Muscle of arm (tissue), 12 donors: Measurements from ENCODE around the gene KSR1. TPM values are rescaled to one million over a fixed set of nuclear protein-coding genes. Genes with fewer than 3 reads are reported as not detected.

Source experiments
- DNase-seq: peaks from one replicate; pipeline ENCODE4 v3.0.0-alpha.2; 2013
- polyA plus RNA-seq, 12 donors: library from polyadenylated mRNA; unstranded; fragments of 120-200 nt; gene quantifications; one replicate each; pipeline ENCODE4 v1.2.1, GENCODE V29; 2013; ENCODE audit not compliant: insufficient read length in 12 of 12

KSR1 gene
- polyA plus RNA-seq, 12 donors, result 61.7 to 121 (median 95.5) TPM; not detected in 1

GRCh38 chr17:27532269-27533263 is 76.3 kb downstream of the KSR1 start:
- DNase-seq, result no peak

DNA sequence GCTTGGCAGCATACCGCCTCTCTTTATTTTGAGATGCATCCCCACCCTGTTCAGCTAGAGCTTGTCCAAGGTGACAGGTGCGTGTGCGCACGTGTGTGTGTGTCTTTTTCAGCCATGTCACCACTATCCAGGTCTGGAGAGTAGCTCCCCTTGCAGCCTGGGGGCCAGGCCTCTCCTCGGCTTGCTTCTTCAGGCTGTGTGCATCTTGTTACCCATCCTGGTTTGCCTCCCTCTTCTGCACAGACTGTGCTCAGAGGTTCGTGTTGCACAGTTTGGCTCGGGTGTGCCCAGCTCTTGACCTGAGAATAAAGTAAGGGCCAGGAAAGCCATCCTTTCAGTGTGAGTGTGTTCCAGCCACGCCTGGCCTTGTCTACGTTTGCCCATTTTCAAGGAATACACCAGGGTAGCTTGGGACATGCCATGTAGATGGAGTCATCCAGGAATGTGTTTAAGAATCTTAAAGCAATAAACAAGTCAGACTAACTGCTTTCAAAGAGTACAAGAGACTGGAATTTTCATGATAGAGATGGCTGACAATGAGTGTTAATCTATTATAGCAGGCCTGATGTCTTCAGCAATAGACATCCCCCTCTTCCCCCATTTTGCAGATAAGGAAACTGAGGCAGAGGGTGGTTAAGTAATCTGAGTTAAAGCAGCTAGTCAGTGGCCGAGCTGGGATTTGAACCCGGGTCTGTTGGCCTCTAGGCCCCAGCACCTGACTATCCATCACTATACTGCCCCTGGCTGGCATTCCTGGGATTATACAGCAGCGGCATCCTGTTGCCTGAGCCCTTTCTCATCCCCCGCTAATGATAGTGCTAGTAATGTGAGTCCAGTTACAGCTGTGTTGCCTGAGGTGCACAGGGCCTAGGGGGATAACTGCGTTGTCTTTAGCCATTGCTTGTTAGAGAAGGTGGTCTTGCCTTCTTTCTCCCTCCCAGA is 77.9 kb downstream of the KSR1 start:
- no peak for DNase-seq

GRCh38 chr17:27535178-27535928 is 79.1 kb downstream of the KSR1 start:
- no peak for DNase-seq

GRCh38 chr17:27535975-27536374 is 79.7 kb downstream of the KSR1 start:
- DNase-seq, result no peak

DNA sequence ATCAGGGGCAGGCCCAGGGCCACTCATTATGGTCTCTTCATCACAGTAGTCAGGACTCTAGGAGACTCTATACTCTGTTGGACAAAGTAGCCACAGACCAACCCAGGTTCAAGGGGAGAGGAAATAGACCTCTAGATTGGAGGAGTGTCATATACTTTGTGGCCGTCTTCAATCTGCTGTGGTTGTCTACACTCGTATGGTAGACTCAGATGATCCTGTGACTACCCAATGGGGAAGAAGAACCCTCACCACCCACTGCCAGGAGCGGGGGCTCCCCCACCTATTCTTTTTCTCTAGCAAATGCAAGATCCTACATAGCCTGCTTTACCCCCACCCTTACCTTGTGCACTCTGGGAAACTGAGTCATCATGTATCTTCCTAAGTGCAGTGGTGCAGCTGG is 80.5 kb downstream of the KSR1 start:
- no peak for DNase-seq

- DNase-seq, result no peak
Observed at GRCh38 chr17:27538156-27538955, 82.1 kb downstream of the KSR1 start.

GRCh38 chr17:27539152-27539551 is 82.9 kb downstream of the KSR1 start:
- no peak for DNase-seq

- DNase-seq, result no peak
Observed at GRCh38 chr17:27539794-27540317, 83.6 kb downstream of the KSR1 start.

GRCh38 chr17:27540318-27541101 is 84.3 kb downstream of the KSR1 start:
- DNase-seq, result no peak

DNA sequence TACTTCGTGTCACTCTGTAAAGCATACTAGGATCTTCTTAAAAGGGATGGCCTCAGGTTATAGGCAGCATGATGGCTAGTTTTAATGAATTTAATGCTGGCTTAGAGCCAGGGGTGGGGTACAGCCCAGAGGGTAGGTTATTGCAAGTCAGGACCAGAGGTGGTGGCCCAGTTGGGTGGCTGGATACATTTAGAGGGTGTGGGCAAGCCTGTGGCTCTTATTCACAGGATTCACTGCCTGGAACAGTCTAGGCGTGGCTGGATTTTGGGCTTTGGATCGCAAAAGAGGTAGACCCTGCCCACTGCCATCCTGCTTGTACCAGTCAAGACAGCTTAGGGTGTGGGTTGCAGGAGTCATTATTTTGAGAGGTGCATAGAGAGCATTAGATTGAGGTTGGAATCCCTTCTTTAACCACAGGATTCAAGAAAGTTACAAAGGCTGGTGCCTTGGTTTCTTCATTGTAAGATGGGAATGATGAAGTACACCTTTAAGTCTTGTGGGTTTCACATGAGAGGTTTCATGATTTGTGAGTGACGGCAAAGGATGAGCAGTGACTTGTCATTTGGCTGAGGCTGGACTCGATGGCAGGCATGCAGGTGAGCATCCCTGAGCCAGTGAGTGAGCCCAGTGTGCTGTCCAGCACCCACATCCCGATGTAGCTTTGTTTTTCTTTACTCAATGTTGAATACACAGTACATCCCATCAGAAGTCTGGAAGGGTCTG is 85.2 kb downstream of the KSR1 start:
- DNase-seq, result no peak

DNA sequence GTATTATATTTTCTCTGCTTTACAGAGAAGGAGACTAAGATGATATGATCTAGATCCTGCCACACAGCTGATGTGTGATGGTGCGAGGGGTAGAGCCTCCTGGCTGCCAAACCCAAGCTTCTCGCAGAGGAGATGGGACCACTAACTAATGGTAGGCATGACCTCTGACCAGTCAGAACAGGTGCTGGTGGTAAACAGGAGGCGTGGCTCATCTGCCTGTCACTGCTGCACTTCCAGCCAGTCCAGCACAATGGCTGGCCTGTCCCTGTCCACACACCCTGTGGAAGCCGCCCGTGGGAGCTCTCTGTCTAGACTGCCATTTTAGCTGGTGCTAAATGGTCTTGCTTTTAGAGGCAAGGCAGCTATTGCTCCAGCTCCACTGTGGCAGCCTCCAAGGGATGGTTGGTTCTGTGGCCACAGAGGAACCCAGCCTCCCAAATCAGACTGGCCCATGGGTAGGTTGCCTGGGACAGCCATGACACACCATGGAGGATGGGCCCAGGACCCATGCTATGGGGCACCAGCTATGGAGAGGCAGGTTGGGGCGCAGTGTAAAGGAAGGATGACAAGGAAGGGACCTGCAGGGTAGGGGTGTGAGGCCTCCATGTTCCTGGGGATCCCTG is 86.7 kb downstream of the KSR1 start:
- DNase-seq, result no peak

- DNase-seq, result no peak
Observed at GRCh38 chr17:27543464-27543856, 87.2 kb downstream of the KSR1 start.

DNA sequence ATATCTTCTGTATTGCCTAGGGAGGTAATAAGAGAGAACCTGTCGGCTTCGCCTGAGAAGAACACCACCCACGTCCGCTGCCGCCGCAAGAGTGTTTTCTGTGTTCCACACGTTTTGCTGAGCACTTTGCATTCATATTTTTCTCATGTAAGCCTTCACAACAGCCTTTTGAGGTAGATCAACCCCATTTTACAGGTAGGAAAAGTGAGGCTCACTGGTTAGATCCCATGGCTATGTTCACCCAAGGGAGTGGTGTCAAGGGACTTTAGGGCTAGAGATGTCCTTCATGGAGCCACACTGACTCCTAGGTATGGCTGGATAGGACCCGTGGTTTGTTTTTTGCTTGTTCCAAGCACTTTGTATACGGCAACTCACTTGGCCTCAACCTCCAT is 87.7 kb downstream of the KSR1 start:
- DNase-seq, result no peak

- no peak for DNase-seq
Observed at GRCh38 chr17:27544350-27545131, 88.3 kb downstream of the KSR1 start.

GRCh38 chr17:27545562-27546229 is 89.4 kb downstream of the KSR1 start:
- DNase-seq, result no peak

DNA sequence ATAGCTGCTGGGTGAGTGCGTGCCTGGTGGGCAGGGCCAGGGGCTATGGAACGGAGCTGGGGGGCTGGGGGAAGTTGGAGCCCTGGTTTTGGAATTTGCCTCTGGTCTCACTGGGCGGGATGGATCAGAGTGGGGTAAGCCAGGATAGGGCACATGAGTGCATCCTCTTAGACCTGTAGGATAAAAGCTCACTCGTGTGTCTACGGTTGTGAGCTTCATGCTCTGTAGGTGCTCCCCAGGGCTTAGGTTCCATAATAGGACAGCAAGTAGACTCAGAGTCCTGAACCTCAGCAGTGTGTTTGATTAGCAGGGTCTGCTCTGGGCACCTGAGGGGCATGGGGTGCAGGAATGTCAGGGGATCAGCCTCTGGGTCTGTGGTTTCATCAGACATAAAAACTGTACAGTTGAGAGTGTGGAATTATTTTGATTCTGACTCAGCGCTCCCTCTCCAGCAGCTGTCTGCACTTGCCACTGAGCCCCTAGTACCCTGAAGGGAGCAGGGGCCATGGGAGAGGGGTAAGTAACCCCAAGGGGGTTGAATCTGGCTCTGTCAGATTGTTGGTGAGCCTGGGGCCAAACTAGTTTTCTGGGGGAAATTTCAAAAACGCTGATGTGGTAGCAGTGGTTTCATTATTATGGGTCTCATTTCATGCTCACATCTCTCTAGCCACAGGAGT is 90.5 kb downstream of the KSR1 start:
- no peak for DNase-seq

DNA sequence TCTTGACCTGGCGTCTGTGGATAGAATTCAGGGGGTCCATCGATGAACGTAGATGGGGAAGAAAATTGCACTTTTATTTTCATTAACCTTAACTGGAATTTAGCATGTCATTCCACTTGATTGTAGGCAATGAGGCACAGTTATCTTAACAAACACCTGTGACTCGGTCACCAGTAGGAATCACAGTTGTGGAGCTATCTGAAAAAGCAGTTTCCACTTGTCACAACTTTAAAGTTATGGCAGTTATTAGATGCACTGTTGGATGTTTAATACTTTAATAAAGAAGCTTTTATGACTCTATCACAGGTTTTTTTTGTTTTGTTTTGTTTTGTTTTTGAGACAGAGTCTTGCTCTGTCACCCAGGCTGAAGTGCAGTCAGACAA is 91.0 kb downstream of the KSR1 start:
- DNase-seq, result no peak
